Astrocyte (in vitro differentiated cells and primary cell): ENCODE measurements around the gene HSD17B2.

ENCODE experiments used
- EZH2 ChIP-seq: IDR thresholded peaks from 2 replicates; pipeline ENCODE4 v1.6.1; 2012; ENCODE audit warnings: mild to moderate bottlenecking, low read length, inconsistent platforms; ENCODE audit not compliant: insufficient read depth
- TF ChIP-seq, protein P1 (sequence below): IDR thresholded peaks from 2 replicates; pipeline ENCODE4 v1.5.1; 2011; ENCODE audit warnings: low read depth, mild to moderate bottlenecking, inconsistent platforms, low read length, moderate library complexity; ENCODE audit not compliant: insufficient read depth

GRCh38 chr16:82037251-82037650 lies 2.2 kb downstream of the HSD17B2 start:
- TF ChIP-seq EZH2: no peak
- TF ChIP-seq, protein P1, sequence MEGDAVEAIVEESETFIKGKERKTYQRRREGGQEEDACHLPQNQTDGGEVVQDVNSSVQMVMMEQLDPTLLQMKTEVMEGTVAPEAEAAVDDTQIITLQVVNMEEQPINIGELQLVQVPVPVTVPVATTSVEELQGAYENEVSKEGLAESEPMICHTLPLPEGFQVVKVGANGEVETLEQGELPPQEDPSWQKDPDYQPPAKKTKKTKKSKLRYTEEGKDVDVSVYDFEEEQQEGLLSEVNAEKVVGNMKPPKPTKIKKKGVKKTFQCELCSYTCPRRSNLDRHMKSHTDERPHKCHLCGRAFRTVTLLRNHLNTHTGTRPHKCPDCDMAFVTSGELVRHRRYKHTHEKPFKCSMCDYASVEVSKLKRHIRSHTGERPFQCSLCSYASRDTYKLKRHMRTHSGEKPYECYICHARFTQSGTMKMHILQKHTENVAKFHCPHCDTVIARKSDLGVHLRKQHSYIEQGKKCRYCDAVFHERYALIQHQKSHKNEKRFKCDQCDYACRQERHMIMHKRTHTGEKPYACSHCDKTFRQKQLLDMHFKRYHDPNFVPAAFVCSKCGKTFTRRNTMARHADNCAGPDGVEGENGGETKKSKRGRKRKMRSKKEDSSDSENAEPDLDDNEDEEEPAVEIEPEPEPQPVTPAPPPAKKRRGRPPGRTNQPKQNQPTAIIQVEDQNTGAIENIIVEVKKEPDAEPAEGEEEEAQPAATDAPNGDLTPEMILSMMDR: no peak
